Endodermal cell (in vitro differentiated cells): ENCODE measurements around the gene TJAP1. TPM values are rescaled to one million over a fixed set of nuclear protein-coding genes. Genes with fewer than 3 reads are reported as not detected.
"Not testable (repeated sequence)": the region's sequence is repeated elsewhere in the genome, so short reads cannot be mapped to it uniquely, and the experiment has no call there.

Experiments
- DNase-seq: peaks from one replicate; pipeline ENCODE4 v3.0.0-alpha.2; 2017
- H3K27ac ChIP-seq: 2 replicates; pipeline ENCODE4 v1.5.1; 2013; ENCODE audit warnings: mild to moderate bottlenecking, low read depth, low read length, moderate library complexity
- H3K27me3 ChIP-seq: 2 replicates; pipeline ENCODE4 v1.6.1; 2013; ENCODE audit warnings: mild to moderate bottlenecking, low read length, moderate library complexity; ENCODE audit not compliant: insufficient read depth, control insufficient read depth, poor library complexity, severe bottlenecking
- H3K36me3 ChIP-seq: 2 replicates; pipeline ENCODE4 v1.7.0; 2013; ENCODE audit warnings: mild to moderate bottlenecking, low read length, moderate library complexity; ENCODE audit not compliant: control insufficient read depth, insufficient read depth
- H3K4me1 ChIP-seq: one replicate; pipeline ENCODE4 v1.7.0; 2013; ENCODE audit warnings: low read length; ENCODE audit not compliant: control insufficient read depth, insufficient read depth
- H3K4me3 ChIP-seq: 2 replicates; pipeline ENCODE4 v1.5.1; 2013; ENCODE audit warnings: mild to moderate bottlenecking, low read length, moderate library complexity
- H3K9ac ChIP-seq: 2 replicates; pipeline ENCODE4 v1.6.1; 2013; ENCODE audit warnings: mild to moderate bottlenecking, low read length, moderate library complexity; ENCODE audit not compliant: poor library complexity, severe bottlenecking; ENCODE audit errors: extremely low read depth
- H3K9me3 ChIP-seq: 2 replicates; pipeline ENCODE4 v1.6.1; 2013; ENCODE audit warnings: mild to moderate bottlenecking, low read length, moderate library complexity; ENCODE audit not compliant: control insufficient read depth
- H3K27ac Mint-ChIP-seq: 2 replicates; pipeline ENCODE4 v1.8.0; 2020; ENCODE audit warnings: mixed read lengths
- H3K27me3 Mint-ChIP-seq: 2 replicates; pipeline ENCODE4 v1.8.0; 2021; ENCODE audit warnings: mild to moderate bottlenecking, mixed read lengths; ENCODE audit not compliant: insufficient read depth
- H3K36me3 Mint-ChIP-seq: 2 replicates; pipeline ENCODE4 v1.8.0; 2020; ENCODE audit warnings: low read depth, mixed read lengths
- H3K4me1 Mint-ChIP-seq: 2 replicates; pipeline ENCODE4 v1.8.0; 2020; ENCODE audit warnings: mixed read lengths
- H3K4me3 Mint-ChIP-seq: 2 replicates; pipeline ENCODE4 v1.8.0; 2020; ENCODE audit warnings: mild to moderate bottlenecking, moderate library complexity, mixed read lengths
- H3K9me3 Mint-ChIP-seq: 2 replicates; pipeline ENCODE4 v1.8.0; 2020; ENCODE audit warnings: mild to moderate bottlenecking, mixed read lengths
- CTCF ChIP-seq: fragments of 200-600 bp; sonication (generic); conservative IDR thresholded peaks from 2 replicates; pipeline ENCODE4 v1.5.0; 2021; ENCODE audit warnings: antibody characterized with exemption, mild to moderate bottlenecking
- WGBS, 2 experiments: methylation state at CpG; one replicate each; pipeline versions ENCODE4 v1.1.5 to v1.1.7; 2013; ENCODE audit warnings: missing lambda C conversion rate in 2 of 2, mixed read lengths in 1 of 2; ENCODE audit not compliant: insufficient coverage in 1 of 2, insufficient read length in 1 of 2; 5-methylcytosine and 5-hydroxymethylcytosine counted together
- total RNA-seq, 2 donors: library from RNA; stranded (reverse); fragmentation: NEBNext Ultra II Directional in 1 of 2; extraction: Animal tissue kit (Norgen Biotek cat#: 25700) in 1 of 2; gene quantifications; 2 replicates in 1 of 2; 3 replicates in 1 of 2; pipeline ENCODE4 v1.2.1, GENCODE V29; 2021

Gene TJAP1
- total RNA-seq, 2 donors from 2014 or later: 44.3 to 50.2 TPM

GRCh38 chr6:43461936-43462335 lies 15.4 kb upstream of the TJAP1 start:
- H3K36me3 Mint-ChIP-seq: no peaks in the 10 kb centered on the region
- H3K4me3 ChIP-seq: no peak overlapping the region
- TF ChIP-seq CTCF: no peak
- no peaks in the 10 kb centered on the region for H3K9me3 ChIP-seq
- no peak for DNase-seq
- H3K4me3 Mint-ChIP-seq: no peak overlapping the region
- no peak overlapping the region for H3K27ac ChIP-seq
- H3K9me3 Mint-ChIP-seq: no peaks in the 10 kb centered on the region
- H3K27me3 Mint-ChIP-seq: peaks cover 33% of the 10 kb centered on the region
- WGBS, 2 experiments: 75 to 78% methylated on average over 5 of the region's 5 CpGs
- H3K4me1 ChIP-seq: no peaks in the 10 kb centered on the region
- no peaks in the 10 kb centered on the region for H3K36me3 ChIP-seq
- H3K4me1 Mint-ChIP-seq: no peaks in the 10 kb centered on the region
- no peak overlapping the region for H3K9ac ChIP-seq
- no peak overlapping the region for H3K27ac Mint-ChIP-seq
- peaks cover 22% of the 10 kb centered on the region for H3K27me3 ChIP-seq

GRCh38 chr6:43464337-43464736 lies 13.0 kb upstream of the TJAP1 start:
- Mint-ChIP-seq H3K4me1 (peaks cover 8% of the 10 kb centered on the region), H3K27me3 (peaks cover 24% of the 10 kb centered on the region), H3K36me3 (no peaks in the 10 kb centered on the region), H3K27ac (no peak overlapping the region), H3K4me3 (no peak overlapping the region), H3K9me3 (no peaks in the 10 kb centered on the region)
- no peaks in the 10 kb centered on the region for H3K36me3 ChIP-seq
- DNase-seq: no peak
- H3K27me3 ChIP-seq: peaks cover 11% of the 10 kb centered on the region
- no peak overlapping the region for H3K9ac ChIP-seq
- H3K27ac ChIP-seq: no peak overlapping the region
- no peak overlapping the region for H3K4me3 ChIP-seq
- no peaks in the 10 kb centered on the region for H3K9me3 ChIP-seq
- no peak for TF ChIP-seq CTCF
- peaks cover 7% of the 10 kb centered on the region for H3K4me1 ChIP-seq
- whole genome bisulfite sequencing, 2 experiments: 94 to 97% methylated on average over 6 to 8 of the region's 8 CpGs

- no peak for DNase-seq
- WGBS, 2 experiments: 92 to 100% methylated on average over 1 to 2 of the region's 2 CpGs
Observed at GRCh38 chr6:43465948-43466347, 11.4 kb upstream of the TJAP1 start.

GRCh38 chr6:43467265-43467664 lies 10.1 kb upstream of the TJAP1 start:
- H3K4me3 Mint-ChIP-seq, H3K36me3 Mint-ChIP-seq, H3K9ac ChIP-seq, H3K27ac ChIP-seq, H3K4me1 ChIP-seq, H3K36me3 ChIP-seq, H3K9me3 ChIP-seq, H3K9me3 Mint-ChIP-seq, H3K27me3 ChIP-seq, DNase-seq, H3K4me3 ChIP-seq, H3K27ac Mint-ChIP-seq: not testable (repeated sequence)
- Mint-ChIP-seq H3K27me3 (peaks cover 15% of the 10 kb centered on the region), H3K4me1 (peaks cover 11% of the 10 kb centered on the region)
- whole genome bisulfite sequencing, 2 experiments: 78 to 87% methylated on average over 4 to 5 of the region's 5 CpGs

More at GRCh38 chr6:43465948-43466347, 11.4 kb upstream of the TJAP1 start:
- Histone ChIP-seq H3K27me3 (peaks cover 4% of the 10 kb centered on the region), H3K36me3 (no peaks in the 10 kb centered on the region), H3K27ac (no peak overlapping the region), H3K4me1 (peaks cover 9% of the 10 kb centered on the region), H3K9ac (no peak overlapping the region), H3K4me3 (no peak overlapping the region), H3K9me3 (no peaks in the 10 kb centered on the region)
- Mint-ChIP-seq H3K9me3 (no peaks in the 10 kb centered on the region), H3K27ac (no peak overlapping the region), H3K36me3 (no peaks in the 10 kb centered on the region), H3K27me3 (peaks cover 19% of the 10 kb centered on the region), H3K4me1 (peaks cover 11% of the 10 kb centered on the region), H3K4me3 (no peak overlapping the region)
- no peak for TF ChIP-seq CTCF
